Peyer's patch (tissue), 4 donors: ENCODE data around the gene EFNA4. TPM values are rescaled to one million over a fixed set of nuclear protein-coding genes. Genes with fewer than 3 reads are reported as not detected.

ENCODE experiments used
- DNase-seq, 3 donors: peaks; one replicate each; pipeline ENCODE4 v3.0.0-alpha.2; 2017 to 2019
- H3K27ac ChIP-seq, 4 donors: fragments of 200-600 bp; sonication (generic); one replicate each; pipeline ENCODE4 v1.5.1; 2016 to 2019
- H3K27me3 ChIP-seq, 2 donors: fragments of 200-600 bp; sonication (generic); one replicate each; pipeline ENCODE4 v1.5.1; 2019
- H3K36me3 ChIP-seq, 3 donors: fragments of 200-600 bp; sonication (generic); one replicate each; pipeline ENCODE4 v1.5.1; 2016 to 2019
- H3K4me1 ChIP-seq, 4 donors: fragments of 200-600 bp; sonication (generic); one replicate each; pipeline ENCODE4 v1.5.1; 2016 to 2019
- H3K4me3 ChIP-seq, 4 donors: fragments of 200-600 bp; sonication (generic); 1 replicate in 3 of 4; 2 replicates in 1 of 4; pipeline ENCODE4 v1.5.1; 2016 to 2019; ENCODE audit warnings: mild to moderate bottlenecking in 1 of 4
- H3K9me3 ChIP-seq, 4 donors: fragments of 200-600 bp; sonication (generic); one replicate each; pipeline ENCODE4 v1.5.1; 2016 to 2019; ENCODE audit warnings: mild to moderate bottlenecking in 1 of 4
- POLR2A ChIP-seq, 2 donors: fragments of 450-650 bp; IDR thresholded peaks; one replicate each; pipeline ENCODE4 v1.5.1; 2017; ENCODE audit warnings: antibody characterized with exemption in 2 of 2, mild to moderate bottlenecking in 2 of 2, moderate library complexity in 2 of 2
- total RNA-seq, 4 donors: library from RNA; depleted of rRNA; stranded (reverse); fragments of >200 nt; gene quantifications; one replicate each; pipeline ENCODE4 v1.1.0, GENCODE V29; 2016
- TF ChIP-seq, protein P1 (sequence below), 6 experiments: fragments of 450-650 bp in 4 of 6; fragments of 200-600 bp in 2 of 6; sonication (generic) in 1 of 6; IDR thresholded peaks; one replicate each; pipeline ENCODE4 v1.5.1; 2017 to 2019; ENCODE audit warnings: antibody characterized with exemption in 6 of 6, mild to moderate bottlenecking in 3 of 6, moderate library complexity in 1 of 6

Gene EFNA4, protein sequence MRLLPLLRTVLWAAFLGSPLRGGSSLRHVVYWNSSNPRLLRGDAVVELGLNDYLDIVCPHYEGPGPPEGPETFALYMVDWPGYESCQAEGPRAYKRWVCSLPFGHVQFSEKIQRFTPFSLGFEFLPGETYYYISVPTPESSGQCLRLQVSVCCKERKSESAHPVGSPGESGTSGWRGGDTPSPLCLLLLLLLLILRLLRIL
- total RNA-seq: 10 to 100 TPM in 3 of 4 donors, 1 to 10 TPM in 1; 2.5 to 39.6 (median 18.2) TPM

DNA sequence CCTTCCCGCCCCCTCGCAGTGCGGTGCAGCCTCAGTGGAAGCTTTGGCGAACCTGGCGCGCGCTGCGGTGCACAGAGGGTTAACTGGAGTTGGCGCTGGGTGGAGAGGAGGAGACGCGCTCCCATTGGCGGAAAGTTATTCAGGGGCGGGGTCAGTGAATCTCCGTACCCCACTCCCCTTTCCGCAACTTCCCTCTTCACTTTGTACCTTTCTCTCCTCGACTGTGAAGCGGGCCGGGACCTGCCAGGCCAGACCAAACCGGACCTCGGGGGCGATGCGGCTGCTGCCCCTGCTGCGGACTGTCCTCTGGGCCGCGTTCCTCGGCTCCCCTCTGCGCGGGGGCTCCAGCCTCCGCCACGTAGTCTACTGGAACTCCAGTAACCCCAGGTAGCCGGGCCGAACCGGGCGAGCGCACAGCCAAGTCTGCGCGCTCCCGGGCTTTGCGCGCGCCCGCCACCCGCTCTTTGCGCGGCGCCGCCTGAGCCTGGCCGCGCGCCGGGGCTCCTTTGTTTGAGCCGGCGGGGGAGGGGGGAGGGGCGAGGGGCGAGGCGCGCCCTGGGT is at the start of gene EFNA4:
TSS of gene EFNA4 (plus strand) at position 191 of the 561 bp plus-strand sequence. CDS start at position 275, 84 bp downstream.
- Histone ChIP-seq H3K4me3 (peak within 1 kb of the TSS; percentile 47 to 83 (median 70)), H3K27ac (peak within 1 kb of the TSS; percentile 63 to 94 (median 88)), H3K4me1 (peaks cover 0 to 35% (median 19%) of the 10 kb centered on the region in 4 donors), H3K27me3 (no peaks in the 10 kb centered on the region), H3K9me3 (peaks cover 0 to 4% (median 0%) of the 10 kb centered on the region in 4 donors), H3K36me3 (peaks cover 0 to 38% (median 0%) of the 10 kb centered on the region in 3 donors)
- TF ChIP-seq, protein P1, sequence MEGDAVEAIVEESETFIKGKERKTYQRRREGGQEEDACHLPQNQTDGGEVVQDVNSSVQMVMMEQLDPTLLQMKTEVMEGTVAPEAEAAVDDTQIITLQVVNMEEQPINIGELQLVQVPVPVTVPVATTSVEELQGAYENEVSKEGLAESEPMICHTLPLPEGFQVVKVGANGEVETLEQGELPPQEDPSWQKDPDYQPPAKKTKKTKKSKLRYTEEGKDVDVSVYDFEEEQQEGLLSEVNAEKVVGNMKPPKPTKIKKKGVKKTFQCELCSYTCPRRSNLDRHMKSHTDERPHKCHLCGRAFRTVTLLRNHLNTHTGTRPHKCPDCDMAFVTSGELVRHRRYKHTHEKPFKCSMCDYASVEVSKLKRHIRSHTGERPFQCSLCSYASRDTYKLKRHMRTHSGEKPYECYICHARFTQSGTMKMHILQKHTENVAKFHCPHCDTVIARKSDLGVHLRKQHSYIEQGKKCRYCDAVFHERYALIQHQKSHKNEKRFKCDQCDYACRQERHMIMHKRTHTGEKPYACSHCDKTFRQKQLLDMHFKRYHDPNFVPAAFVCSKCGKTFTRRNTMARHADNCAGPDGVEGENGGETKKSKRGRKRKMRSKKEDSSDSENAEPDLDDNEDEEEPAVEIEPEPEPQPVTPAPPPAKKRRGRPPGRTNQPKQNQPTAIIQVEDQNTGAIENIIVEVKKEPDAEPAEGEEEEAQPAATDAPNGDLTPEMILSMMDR (IDR thresholded peaks at IDR 0.05): no peak
- TF ChIP-seq POLR2A (IDR thresholded peaks at IDR 0.05): peak; percentile 80 to 92
- DNase-seq: peak; percentile 89 to 95 (median 91)

DNA sequence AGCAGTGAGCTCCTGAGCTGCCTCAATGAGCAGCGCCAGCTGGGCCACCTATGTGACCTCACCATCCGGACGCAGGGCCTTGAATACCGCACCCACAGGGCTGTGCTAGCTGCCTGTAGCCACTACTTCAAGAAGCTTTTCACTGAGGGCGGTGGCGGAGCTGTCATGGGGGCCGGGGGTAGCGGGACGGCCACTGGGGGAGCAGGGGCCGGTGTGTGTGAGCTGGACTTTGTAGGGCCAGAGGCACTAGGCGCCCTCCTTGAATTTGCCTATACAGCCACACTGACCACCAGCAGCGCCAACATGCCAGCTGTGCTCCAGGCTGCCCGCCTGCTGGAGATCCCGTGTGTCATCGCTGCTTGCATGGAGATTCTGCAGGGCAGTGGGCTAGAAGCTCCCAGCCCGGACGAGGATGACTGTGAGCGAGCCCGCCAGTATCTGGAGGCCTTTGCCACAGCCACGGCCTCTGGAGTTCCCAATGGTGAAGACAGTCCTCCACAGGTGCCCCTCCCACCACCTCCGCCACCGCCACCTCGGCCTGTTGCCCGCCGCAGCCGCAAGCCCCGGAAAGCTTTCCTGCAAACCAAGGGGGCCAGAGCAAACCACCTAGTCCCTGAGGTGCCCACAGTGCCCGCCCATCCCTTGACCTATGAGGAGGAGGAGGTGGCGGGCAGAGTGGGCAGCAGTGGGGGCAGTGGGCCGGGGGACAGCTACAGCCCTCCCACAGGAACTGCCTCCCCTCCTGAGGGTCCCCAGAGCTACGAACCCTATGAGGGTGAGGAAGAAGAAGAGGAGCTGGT is 48.6 kb upstream of the EFNA4 start:
- no peak for TF ChIP-seq POLR2A (IDR thresholded peaks at IDR 0.05)
- TF ChIP-seq, protein P1 (IDR thresholded peaks at IDR 0.05): no peak
- Histone ChIP-seq H3K9me3 (no peaks in the 10 kb centered on the region), H3K36me3 (peaks cover 0 to 42% (median 0%) of the 10 kb centered on the region in 3 donors), H3K4me3 (no peak overlapping the region), H3K4me1 (peaks cover 3 to 81% (median 50%) of the 10 kb centered on the region in 4 donors), H3K27ac (peak overlapping the region; percentile 94 to 99 (median 96)), H3K27me3 (no peaks in the 10 kb centered on the region)
- peak in 1 of 3 donors; percentile 51 for DNase-seq

DNA sequence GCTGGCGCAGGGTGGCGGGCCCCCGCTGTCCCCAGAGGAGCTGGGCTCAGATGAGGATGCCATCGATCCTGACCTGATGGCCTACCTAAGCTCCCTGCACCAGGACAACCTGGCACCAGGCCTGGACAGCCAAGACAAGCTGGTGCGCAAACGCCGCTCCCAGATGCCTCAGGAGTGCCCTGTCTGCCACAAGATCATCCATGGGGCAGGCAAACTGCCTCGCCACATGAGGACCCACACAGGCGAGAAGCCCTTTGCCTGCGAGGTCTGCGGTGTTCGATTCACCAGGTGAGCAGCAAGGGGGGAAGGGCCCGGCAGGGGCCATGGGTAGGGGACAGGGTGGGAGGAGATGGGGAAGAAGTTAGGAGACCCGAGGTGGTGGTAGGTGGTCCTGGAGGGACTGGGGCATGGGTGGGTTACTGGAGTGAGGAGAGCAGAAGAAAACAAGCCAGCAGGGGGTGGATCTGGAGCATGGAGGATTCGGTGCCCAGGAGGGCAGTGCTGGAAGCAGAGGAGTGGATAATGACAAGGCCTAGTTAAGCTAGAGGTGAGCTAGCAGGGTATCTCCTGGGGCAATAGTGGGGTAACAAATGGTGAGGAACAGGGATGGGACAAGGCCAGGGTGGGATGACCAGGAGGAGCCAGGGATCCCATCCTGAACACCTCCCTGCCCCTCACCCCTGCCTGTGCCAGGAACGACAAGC is 47.9 kb upstream of the EFNA4 start:
- TF ChIP-seq, protein P1 (IDR thresholded peaks at IDR 0.05): no peak
- TF ChIP-seq POLR2A (IDR thresholded peaks at IDR 0.05): no peak
- H3K4me1 ChIP-seq: peaks cover 3 to 74% (median 44%) of the 10 kb centered on the region in 4 donors
- H3K27me3 ChIP-seq: no peaks in the 10 kb centered on the region
- no peak overlapping the region for H3K4me3 ChIP-seq
- peak in 1 of 3 donors; percentile 61 for DNase-seq
- H3K9me3 ChIP-seq: no peaks in the 10 kb centered on the region
- peak overlapping the region; percentile 85 to 99 (median 92) for H3K27ac ChIP-seq
- peaks cover 0 to 42% (median 0%) of the 10 kb centered on the region in 3 donors for H3K36me3 ChIP-seq

DNA sequence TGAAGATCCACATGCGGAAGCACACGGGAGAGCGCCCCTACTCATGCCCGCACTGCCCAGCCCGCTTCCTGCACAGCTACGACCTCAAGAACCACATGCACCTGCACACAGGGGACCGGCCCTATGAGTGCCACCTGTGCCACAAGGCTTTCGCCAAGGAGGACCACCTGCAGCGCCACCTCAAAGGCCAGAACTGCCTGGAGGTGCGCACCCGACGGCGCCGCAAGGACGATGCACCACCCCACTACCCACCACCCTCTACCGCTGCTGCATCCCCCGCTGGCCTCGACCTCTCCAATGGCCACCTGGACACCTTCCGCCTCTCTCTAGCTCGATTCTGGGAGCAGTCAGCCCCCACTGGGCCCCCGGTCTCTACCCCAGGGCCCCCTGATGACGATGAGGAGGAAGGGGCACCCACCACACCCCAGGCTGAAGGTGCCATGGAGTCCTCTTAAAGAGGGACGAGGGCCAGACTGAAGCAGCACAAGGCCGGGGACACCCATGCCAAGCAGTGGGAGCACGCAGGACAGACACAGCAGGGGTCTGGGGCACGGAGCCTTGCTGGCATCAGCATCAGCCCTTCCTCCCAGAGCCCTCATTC is 47.2 kb upstream of the EFNA4 start:
- peaks cover under 1 to 67% (median 39%) of the 10 kb centered on the region in 4 donors for H3K4me1 ChIP-seq
- peak; percentile 53 to 86 (median 82) for DNase-seq
- H3K4me3 ChIP-seq: peak overlapping the region in 2 of 4 donors; percentile 42 to 49
- no peaks in the 10 kb centered on the region for H3K9me3 ChIP-seq
- H3K27ac ChIP-seq: peak overlapping the region; percentile 85 to 99 (median 92)
- peaks cover 0 to 42% (median 0%) of the 10 kb centered on the region in 3 donors for H3K36me3 ChIP-seq
- H3K27me3 ChIP-seq: no peaks in the 10 kb centered on the region
- TF ChIP-seq, protein P1 (IDR thresholded peaks at IDR 0.05): no peak
- TF ChIP-seq POLR2A (IDR thresholded peaks at IDR 0.05): no peak
